Measurements from ENCODE around the gene NME4. TPM values are rescaled to one million over a fixed set of nuclear protein-coding genes. Genes with fewer than 3 reads are reported as not detected.

NME4 gene
- total and polyA plus RNA-seq, 10 of the 15 experiments (the other 5 are each of a cell fraction or from before 2014, with no cell fraction given), result 11.0 to 235 (median 97.7) TPM

DNA sequence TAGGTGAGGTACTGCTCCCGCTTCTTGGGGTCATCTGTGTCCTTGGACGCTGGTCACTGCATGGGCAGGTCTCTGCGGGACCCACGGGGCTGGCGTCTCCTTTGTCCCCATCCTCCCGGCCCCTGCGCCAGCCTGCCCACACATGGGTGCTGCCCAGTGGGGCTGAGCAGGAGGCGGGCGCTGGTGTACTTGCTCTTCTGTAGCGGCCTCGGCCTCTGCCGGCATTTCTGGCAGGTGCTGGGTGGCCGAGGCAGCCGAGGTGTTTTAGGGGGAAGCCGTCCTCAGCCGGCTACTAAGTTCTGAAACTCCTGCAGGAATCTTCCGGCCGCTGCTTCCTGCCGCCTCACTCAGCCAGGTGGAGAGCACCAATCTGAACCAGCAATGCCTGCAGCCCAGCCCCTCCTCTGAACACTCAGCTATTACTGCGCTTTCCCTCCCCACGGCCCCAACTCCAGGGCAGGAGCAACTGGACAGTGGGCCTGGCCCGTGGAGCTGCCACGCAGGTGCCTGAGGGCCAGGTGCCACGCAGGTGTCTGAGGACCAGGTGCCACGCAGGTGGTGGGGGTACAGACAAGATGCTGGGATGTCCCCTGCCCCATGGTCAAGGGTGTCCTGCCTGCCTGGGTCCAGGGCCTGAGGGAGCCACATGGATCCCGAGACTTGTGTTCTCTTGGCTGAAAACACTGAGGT, 14.7 kb downstream of the NME4 start:
- RAD21 ChIA-PET (ENCODE audit: unreplicated experiment), result no interaction called here
- no peak overlapping the region for H3K4me3 ChIP-seq
- CTCF ChIA-PET, result no interaction called here

More for the DNA sequence above, 14.7 kb downstream of the NME4 start:
- Histone ChIP-seq H3K9me3 (replicated peaks; ENCODE audit: control insufficient read depth, insufficient read depth, low read length) (no peaks in the 10 kb centered on the region), H3K27me3 (replicated peaks in 1 of 2; ENCODE audit: control insufficient read depth in 2 of 2, insufficient read depth in 2 of 2, low read length in 1 of 2) (no peaks in the 10 kb centered on the region), H3K27ac (ENCODE audit: control insufficient read depth, insufficient read depth) (no peak overlapping the region), H2AFZ (ENCODE audit: control insufficient read depth, low read depth, low read length) (no peak overlapping the region), H3K4me1 (ENCODE audit: control insufficient read depth, insufficient read depth, low read length) (no peaks in the 10 kb centered on the region), H3K36me3 (ENCODE audit: control insufficient read depth in 2 of 2, insufficient read depth in 2 of 2, low read length in 1 of 2) (no peaks in the 10 kb centered on the region), H3K9ac (ENCODE audit: control insufficient read depth, insufficient read depth, low read length) (no peak overlapping the region), H3K79me2 (ENCODE audit: control insufficient read depth, insufficient read depth, low read length) (no peaks in the 10 kb centered on the region), H3K4me2 (ENCODE audit: control insufficient read depth, insufficient read depth) (no peak overlapping the region), H4K20me1 (ENCODE audit: control insufficient read depth, insufficient read depth) (no peaks in the 10 kb centered on the region)
- in situ Hi-C loops (cut with MboI) (no loop called here), intact Hi-C loops (cut with micrococcal nuclease; ENCODE audit: unreplicated experiment) (no loop called here)
- FAIRE-seq (no peak), ATAC-seq (no peak), DNase-seq (ENCODE audit: low read depth, low spot score) (no peak)
- TF ChIP-seq FOXM1 (IDR thresholded peaks at IDR 0.05; ENCODE audit: low read depth, low read length) (no peak), STAT1 (conservative IDR thresholded peaks at IDR 0.05) (no peak), RAD51 (IDR thresholded peaks at IDR 0.05) (no peak)
- TF ChIP-seq, protein P1, sequence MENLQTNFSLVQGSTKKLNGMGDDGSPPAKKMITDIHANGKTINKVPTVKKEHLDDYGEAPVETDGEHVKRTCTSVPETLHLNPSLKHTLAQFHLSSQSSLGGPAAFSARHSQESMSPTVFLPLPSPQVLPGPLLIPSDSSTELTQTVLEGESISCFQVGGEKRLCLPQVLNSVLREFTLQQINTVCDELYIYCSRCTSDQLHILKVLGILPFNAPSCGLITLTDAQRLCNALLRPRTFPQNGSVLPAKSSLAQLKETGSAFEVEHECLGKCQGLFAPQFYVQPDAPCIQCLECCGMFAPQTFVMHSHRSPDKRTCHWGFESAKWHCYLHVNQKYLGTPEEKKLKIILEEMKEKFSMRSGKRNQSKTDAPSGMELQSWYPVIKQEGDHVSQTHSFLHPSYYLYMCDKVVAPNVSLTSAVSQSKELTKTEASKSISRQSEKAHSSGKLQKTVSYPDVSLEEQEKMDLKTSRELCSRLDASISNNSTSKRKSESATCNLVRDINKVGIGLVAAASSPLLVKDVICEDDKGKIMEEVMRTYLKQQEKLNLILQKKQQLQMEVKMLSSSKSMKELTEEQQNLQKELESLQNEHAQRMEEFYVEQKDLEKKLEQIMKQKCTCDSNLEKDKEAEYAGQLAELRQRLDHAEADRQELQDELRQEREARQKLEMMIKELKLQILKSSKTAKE (IDR thresholded peaks at IDR 0.05; ENCODE audit: low read depth, poor library complexity, severe bottlenecking), result no peak
- WGBS (ENCODE audit: insufficient coverage, insufficient replicate concordance, low lambda C conversion rate, missing lambda C conversion rate), result 84% methylated on average over 23 of the region's 26 CpGs
- SMC1A ChIA-PET (ENCODE audit: uncharacterized antibody, unreplicated experiment), result no interaction called here
- no TSS peak for BruUV-seq (replicated peaks)
- POLR2A ChIA-PET, result interaction anchor here (1.2 kb wide), 1 partner anchor 15 kb away, joined by 4 read pairs; no protein-coding TSS in a partner anchor
